ENCODE results near the gene CREBBP. TPM values are rescaled to one million over a fixed set of nuclear protein-coding genes. Genes with fewer than 3 reads are reported as not detected.
A peak's percentile ranks its signal among the peaks of the same experiment; 100 is the strongest.

Gene CREBBP
- total RNA-seq, 2 donors from 2014 or later, result 82.2 to 143 TPM

DNA sequence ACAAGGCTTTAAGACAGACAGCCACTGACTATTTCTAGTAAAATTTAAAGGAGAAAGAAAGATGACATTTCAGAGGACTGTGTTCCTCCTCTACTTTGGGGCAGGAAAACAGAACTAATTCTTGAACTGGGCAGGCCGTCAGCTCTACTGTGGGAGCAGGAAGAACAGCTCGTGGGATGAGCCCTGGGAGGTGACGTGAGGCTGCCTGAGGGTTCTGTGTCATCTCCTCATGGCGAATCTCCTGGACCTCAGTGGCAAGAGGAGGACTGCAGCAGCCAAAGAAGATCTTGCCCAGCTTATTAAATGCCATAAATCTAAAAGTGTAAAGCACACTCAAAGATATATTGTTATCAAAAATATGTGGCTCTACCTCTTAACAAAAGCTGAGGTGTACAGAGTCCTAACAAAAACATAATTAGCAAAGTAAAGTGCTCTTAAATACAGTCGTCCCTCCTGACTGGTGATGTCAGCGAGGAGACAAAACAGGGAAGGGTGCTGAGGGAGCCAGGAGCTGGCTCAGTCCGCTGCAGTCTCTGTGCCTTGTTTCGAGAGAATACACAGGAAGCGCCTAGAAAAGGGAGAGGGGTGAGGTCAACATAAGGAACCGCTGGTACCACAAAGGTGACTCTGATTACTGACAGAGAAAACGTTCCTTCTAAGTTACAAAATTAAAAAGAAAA is 58.0 kb downstream of the CREBBP start:
- Histone ChIP-seq H3K9me3 (no peaks in the 10 kb centered on the region), H3K4me1 (replicated peaks) (peaks cover 14% of the 10 kb centered on the region), H3K27me3 (replicated peaks; ENCODE audit: insufficient read depth) (no peaks in the 10 kb centered on the region), H3K4me3 (no peak overlapping the region), H3K27ac (no peak overlapping the region), H3K36me3 (no peaks in the 10 kb centered on the region)
- DNase-seq (ENCODE audit: low spot score), result no peak
- 54% methylated on average over 11 of the region's 11 CpGs for WGBS
- intact Hi-C loops (cut with DNase I), result no loop called here
- TF ChIP-seq POLR2A (IDR thresholded peaks at IDR 0.05), result no peak
- TF ChIP-seq POLR2AphosphoS5 (IDR thresholded peaks at IDR 0.05), result no peak
- TF ChIP-seq, protein P1, sequence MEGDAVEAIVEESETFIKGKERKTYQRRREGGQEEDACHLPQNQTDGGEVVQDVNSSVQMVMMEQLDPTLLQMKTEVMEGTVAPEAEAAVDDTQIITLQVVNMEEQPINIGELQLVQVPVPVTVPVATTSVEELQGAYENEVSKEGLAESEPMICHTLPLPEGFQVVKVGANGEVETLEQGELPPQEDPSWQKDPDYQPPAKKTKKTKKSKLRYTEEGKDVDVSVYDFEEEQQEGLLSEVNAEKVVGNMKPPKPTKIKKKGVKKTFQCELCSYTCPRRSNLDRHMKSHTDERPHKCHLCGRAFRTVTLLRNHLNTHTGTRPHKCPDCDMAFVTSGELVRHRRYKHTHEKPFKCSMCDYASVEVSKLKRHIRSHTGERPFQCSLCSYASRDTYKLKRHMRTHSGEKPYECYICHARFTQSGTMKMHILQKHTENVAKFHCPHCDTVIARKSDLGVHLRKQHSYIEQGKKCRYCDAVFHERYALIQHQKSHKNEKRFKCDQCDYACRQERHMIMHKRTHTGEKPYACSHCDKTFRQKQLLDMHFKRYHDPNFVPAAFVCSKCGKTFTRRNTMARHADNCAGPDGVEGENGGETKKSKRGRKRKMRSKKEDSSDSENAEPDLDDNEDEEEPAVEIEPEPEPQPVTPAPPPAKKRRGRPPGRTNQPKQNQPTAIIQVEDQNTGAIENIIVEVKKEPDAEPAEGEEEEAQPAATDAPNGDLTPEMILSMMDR (IDR thresholded peaks at IDR 0.05), result no peak

DNA sequence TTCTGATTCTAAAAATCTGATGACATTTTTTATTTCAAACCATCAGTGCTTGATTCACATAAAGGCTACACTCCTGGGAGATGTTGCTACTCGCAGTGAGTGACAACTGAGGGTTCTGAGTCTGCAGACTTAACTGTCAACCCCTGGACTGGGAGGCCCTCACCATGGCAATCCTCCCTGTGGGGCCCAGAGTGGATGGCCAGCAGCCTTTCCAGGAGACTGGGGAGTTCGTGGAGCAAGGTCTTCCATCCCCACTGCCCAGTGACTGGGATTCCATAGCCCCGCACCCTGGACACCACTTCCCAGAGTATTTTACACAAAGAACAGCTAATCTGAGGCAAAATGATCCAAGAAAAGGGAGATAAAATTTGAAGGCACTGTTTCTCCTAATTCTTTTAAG is 59.3 kb downstream of the CREBBP start:
- no peak for DNase-seq (ENCODE audit: low spot score)
- H3K36me3 ChIP-seq, result no peaks in the 10 kb centered on the region
- H3K27ac ChIP-seq, result no peak overlapping the region
- intact Hi-C loops (cut with DNase I), result no loop called here
- H3K4me3 ChIP-seq, result no peak overlapping the region
- WGBS, result 81% methylated on average over 3 of the region's 3 CpGs
- no peaks in the 10 kb centered on the region for H3K9me3 ChIP-seq
- peaks cover 14% of the 10 kb centered on the region for H3K4me1 ChIP-seq (replicated peaks)
- no peak for TF ChIP-seq POLR2AphosphoS5 (IDR thresholded peaks at IDR 0.05)
- no peaks in the 10 kb centered on the region for H3K27me3 ChIP-seq (replicated peaks; ENCODE audit: insufficient read depth)

DNA sequence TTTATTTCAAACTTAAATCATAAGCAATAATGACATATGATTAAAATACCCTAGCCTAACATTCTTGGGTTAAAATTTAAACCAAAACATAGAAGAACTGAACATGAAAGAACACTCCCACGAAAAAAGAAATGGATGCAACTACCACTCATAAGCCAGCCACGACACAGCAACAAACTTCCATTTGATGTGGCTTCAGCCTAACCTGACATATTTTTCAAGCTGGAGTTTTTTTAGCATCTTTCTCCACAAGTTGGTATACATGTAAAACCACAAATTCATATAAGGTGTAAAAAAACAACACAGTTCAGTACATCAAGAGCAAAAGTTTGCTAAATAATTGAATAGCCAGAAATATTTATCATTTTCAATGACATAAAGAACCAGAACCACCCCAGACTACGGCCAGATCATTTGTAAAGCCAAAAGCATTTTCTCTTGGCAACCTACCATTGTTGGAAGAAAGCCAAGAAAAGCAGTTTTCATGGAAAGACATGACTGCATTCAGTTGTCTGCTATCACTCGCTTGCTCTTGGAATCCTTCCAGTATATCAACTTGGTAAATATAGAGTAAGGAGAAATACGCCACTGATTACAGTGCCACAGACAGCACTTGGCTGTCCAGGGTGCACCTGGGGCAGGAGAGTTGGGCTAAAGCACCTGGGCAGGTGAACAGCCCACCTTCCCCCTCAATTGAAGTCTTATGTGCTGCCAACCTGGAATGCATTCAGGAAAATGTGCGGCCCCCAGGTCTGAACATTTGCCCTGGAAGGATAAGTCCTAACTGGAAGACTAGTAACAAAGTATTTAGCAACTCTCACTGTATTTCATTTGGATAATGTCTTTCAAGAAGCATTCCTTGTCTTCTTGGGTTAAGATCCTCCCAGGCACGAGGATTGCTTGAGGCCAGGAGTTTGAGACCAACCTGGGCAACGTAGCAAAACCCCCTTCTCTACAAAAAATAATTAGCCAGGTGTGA is 60.5 kb downstream of the CREBBP start:
- H3K36me3 ChIP-seq, result no peaks in the 10 kb centered on the region
- H3K4me3 ChIP-seq, result no peak overlapping the region
- TF ChIP-seq, protein P1 (IDR thresholded peaks at IDR 0.05), result no peak
- TF ChIP-seq POLR2AphosphoS5 (IDR thresholded peaks at IDR 0.05), result peak; percentile 85
- H3K9me3 ChIP-seq, result no peaks in the 10 kb centered on the region
- DNase-seq (ENCODE audit: low spot score), result peak; percentile 62
- no peaks in the 10 kb centered on the region for H3K27me3 ChIP-seq (replicated peaks; ENCODE audit: insufficient read depth)
- WGBS, result 22% methylated on average over 8 of the region's 8 CpGs
- no peak overlapping the region for H3K27ac ChIP-seq
- intact Hi-C loops (cut with DNase I), result no loop called here
- peaks cover 14% of the 10 kb centered on the region for H3K4me1 ChIP-seq (replicated peaks)

DNA sequence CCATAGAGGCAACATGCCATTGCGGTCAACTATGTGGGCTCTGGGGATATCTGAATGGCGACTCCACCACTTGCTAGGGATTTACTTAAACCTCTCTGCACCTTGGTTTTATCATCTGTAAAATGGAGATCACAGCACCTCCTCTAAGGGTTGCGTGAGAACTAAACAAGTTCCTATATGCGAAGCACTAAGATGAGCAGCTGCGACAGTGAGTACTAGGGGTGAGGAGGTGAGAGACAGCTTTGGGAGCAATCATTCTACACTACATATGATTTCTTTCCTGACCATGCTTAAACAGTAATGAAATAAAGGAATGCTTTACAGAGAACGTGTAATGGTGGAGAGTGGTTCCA is 61.4 kb downstream of the CREBBP start:
- DNase-seq (ENCODE audit: low spot score), result no peak
- WGBS, result 87% methylated on average over 6 of the region's 6 CpGs
- no peak overlapping the region for H3K4me3 ChIP-seq
- intact Hi-C loops (cut with DNase I), result no loop called here
- peaks cover 14% of the 10 kb centered on the region for H3K4me1 ChIP-seq (replicated peaks)
- H3K36me3 ChIP-seq, result no peaks in the 10 kb centered on the region
- no peaks in the 10 kb centered on the region for H3K27me3 ChIP-seq (replicated peaks; ENCODE audit: insufficient read depth)
- no peak overlapping the region for H3K27ac ChIP-seq
- no peaks in the 10 kb centered on the region for H3K9me3 ChIP-seq
- TF ChIP-seq, protein P1 (IDR thresholded peaks at IDR 0.05), result no peak

DNA sequence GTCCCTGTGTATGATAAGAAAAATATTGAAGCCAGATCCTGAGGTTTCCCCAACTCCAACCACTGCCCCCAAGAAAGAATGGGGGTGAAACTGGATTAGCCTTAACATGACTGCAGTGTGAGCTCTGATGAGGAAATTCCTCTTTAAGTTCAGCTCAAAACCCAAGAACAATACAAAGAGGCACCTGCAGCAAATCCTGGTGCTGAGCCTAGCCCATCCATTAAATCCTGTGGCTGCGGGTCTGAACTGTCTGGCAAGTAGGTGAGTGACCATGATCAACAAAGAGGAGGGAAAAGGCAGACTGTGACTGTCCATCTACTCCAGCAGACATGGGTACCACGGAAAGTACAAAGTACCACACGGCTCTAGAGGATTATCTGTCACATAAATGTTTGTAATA is 64.2 kb downstream of the CREBBP start:
- H3K27me3 ChIP-seq (replicated peaks; ENCODE audit: insufficient read depth), result no peaks in the 10 kb centered on the region
- intact Hi-C loops (cut with DNase I), result no loop called here
- H3K4me1 ChIP-seq (replicated peaks), result peaks cover 14% of the 10 kb centered on the region
- H3K9me3 ChIP-seq, result no peaks in the 10 kb centered on the region
- no peak overlapping the region for H3K4me3 ChIP-seq
- 50% methylated on average over 3 of the region's 3 CpGs for WGBS
- TF ChIP-seq, protein P1 (IDR thresholded peaks at IDR 0.05), result no peak
- DNase-seq (ENCODE audit: low spot score), result no peak
- H3K27ac ChIP-seq, result no peak overlapping the region
- H3K36me3 ChIP-seq, result no peaks in the 10 kb centered on the region

Measured in prostate gland (tissue), 2 donors.